Nephron progenitor cell (in vitro differentiated cells): ENCODE results near the gene SLC12A8.

ENCODE experiments used
- DNase-seq: peaks from one replicate; pipeline ENCODE4 v3.0.0; 2021
- H3K27ac Mint-ChIP-seq: 2 replicates; pipeline ENCODE4 v1.8.0; 2021; ENCODE audit warnings: mild to moderate bottlenecking, moderate library complexity, mixed read lengths
- H3K27me3 Mint-ChIP-seq: 2 replicates; pipeline ENCODE4 v1.8.0; 2021; ENCODE audit warnings: mild to moderate bottlenecking, low read depth, mixed read lengths; ENCODE audit not compliant: poor library complexity
- H3K36me3 Mint-ChIP-seq: 2 replicates; pipeline ENCODE4 v1.8.0; 2021; ENCODE audit warnings: low read depth, mixed read lengths
- H3K4me1 Mint-ChIP-seq: 2 replicates; pipeline ENCODE4 v1.8.0; 2021; ENCODE audit warnings: mixed read lengths
- H3K4me3 Mint-ChIP-seq: 2 replicates; pipeline ENCODE4 v1.8.0; 2021; ENCODE audit warnings: mild to moderate bottlenecking, moderate library complexity, mixed read lengths
- H3K9me3 Mint-ChIP-seq: 2 replicates; pipeline ENCODE4 v1.8.0; 2021; ENCODE audit warnings: mild to moderate bottlenecking, moderate library complexity, mixed read lengths
- CTCF ChIP-seq: fragments of 200-600 bp; sonication (generic); IDR thresholded peaks from 2 replicates; pipeline ENCODE4 v1.5.0; 2021; ENCODE audit warnings: antibody characterized with exemption

The SLC12A8 gene

GRCh38 chr3:125103406-125103805, 109.1 kb downstream of the SLC12A8 start:
- H3K36me3 Mint-ChIP-seq, result peaks cover 18% of the 10 kb centered on the region
- TF ChIP-seq CTCF, result no peak

GRCh38 chr3:125102470-125102869, 110.1 kb downstream of the SLC12A8 start:
- Mint-ChIP-seq H3K9me3 (peaks cover 20% of the 10 kb centered on the region), H3K27me3 (no peaks in the 10 kb centered on the region), H3K4me3 (no peak overlapping the region), H3K27ac (no peak overlapping the region), H3K4me1 (peaks cover 2% of the 10 kb centered on the region), H3K36me3 (peaks cover 18% of the 10 kb centered on the region)
- TF ChIP-seq CTCF, result no peak
- no peak for DNase-seq

More at GRCh38 chr3:125103406-125103805, 109.1 kb downstream of the SLC12A8 start:
- Mint-ChIP-seq H3K27me3 (no peaks in the 10 kb centered on the region), H3K9me3 (peaks cover 20% of the 10 kb centered on the region), H3K4me1 (peaks cover 11% of the 10 kb centered on the region), H3K4me3 (no peak overlapping the region), H3K27ac (no peak overlapping the region)
- DNase-seq, result no peak

GRCh38 chr3:125098611-125099291, 113.8 kb downstream of the SLC12A8 start:
- Mint-ChIP-seq H3K27me3 (no peaks in the 10 kb centered on the region), H3K9me3 (peaks cover 13% of the 10 kb centered on the region), H3K4me1 (no peaks in the 10 kb centered on the region), H3K27ac (no peak overlapping the region), H3K4me3 (no peak overlapping the region), H3K36me3 (peaks cover 11% of the 10 kb centered on the region)
- TF ChIP-seq CTCF, result no peak
- no peak for DNase-seq

GRCh38 chr3:125090649-125091048, 121.9 kb downstream of the SLC12A8 start:
- H3K9me3 Mint-ChIP-seq, result peaks cover 6% of the 10 kb centered on the region
- H3K36me3 Mint-ChIP-seq, result no peaks in the 10 kb centered on the region
- H3K27me3 Mint-ChIP-seq, result no peaks in the 10 kb centered on the region
- no peaks in the 10 kb centered on the region for H3K4me1 Mint-ChIP-seq
- no peak for TF ChIP-seq CTCF
- H3K27ac Mint-ChIP-seq, result no peak overlapping the region
- DNase-seq, result no peak
- no peak overlapping the region for H3K4me3 Mint-ChIP-seq

DNA sequence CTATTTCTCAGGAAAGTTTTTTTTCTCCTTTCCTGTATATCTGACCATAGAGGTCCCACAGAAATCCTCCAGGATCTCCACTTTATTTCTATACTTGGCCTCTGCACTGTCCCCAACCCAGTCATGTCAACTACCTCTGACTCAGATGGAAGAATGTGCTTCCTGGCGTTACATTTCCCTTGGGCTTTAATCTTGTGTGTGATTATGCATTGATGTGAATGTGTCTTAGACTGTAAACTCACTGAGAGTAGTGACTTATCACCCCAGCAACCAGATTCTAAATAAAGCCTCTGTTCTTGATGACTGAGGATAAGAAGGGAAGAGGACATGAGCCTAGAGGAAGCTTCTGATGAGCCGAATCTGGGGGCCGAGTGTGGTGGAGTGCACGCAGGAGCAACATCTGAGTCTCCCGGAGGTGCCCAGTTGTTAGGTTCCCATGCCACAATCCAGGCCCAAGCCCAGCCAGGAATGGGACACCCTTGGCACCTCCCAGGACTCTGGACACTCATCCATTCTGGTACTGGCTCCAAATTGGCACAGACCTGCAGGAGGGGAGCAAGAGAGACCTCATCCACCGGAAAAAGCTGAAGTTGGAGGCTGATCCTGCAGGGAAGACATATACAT, 124.7 kb downstream of the SLC12A8 start:
- TF ChIP-seq CTCF, result no peak
- Mint-ChIP-seq H3K27ac (no peak overlapping the region), H3K4me3 (no peak overlapping the region), H3K36me3 (no peaks in the 10 kb centered on the region), H3K9me3 (peaks cover 6% of the 10 kb centered on the region), H3K27me3 (no peaks in the 10 kb centered on the region), H3K4me1 (no peaks in the 10 kb centered on the region)
- DNase-seq, result no peak

DNA sequence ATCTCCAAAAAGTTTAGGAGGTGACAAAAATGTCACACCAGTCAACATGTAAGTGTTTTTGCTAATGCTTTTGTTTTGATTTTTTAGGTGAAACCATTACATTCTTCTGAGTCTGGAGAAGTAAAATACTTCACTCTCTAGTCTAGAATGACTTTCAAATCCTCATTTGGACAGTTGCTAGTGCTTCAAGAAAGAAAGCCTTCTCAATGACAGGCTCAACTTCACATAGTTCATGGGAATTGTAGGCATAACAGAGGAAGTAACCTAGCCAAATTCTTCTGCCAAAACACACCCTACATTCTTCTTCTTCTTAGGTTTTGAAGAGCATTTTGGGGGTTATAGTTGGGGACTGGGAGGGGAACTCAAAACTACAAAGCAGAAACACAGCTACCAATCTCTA, 127.4 kb downstream of the SLC12A8 start:
- DNase-seq, result no peak
- Mint-ChIP-seq H3K27ac (no peak overlapping the region), H3K27me3 (no peaks in the 10 kb centered on the region), H3K9me3 (no peaks in the 10 kb centered on the region), H3K4me1 (no peaks in the 10 kb centered on the region), H3K4me3 (no peak overlapping the region), H3K36me3 (no peaks in the 10 kb centered on the region)
- no peak for TF ChIP-seq CTCF
